ENCODE measurements around the gene RAP2A.

RAP2A gene

GRCh38 chr13:97422118-97423054, 11.6 kb upstream of the RAP2A start:
- peak; percentile 25 for DNase-seq

GRCh38 chr13:97423300-97424045, 10.5 kb upstream of the RAP2A start:
- DNase-seq, result no peak

- DNase-seq, result no peak
Observed at GRCh38 chr13:97425590-97425989, 8.4 kb upstream of the RAP2A start.

- DNase-seq, result no peak
Observed at GRCh38 chr13:97426695-97427094, 7.3 kb upstream of the RAP2A start.

- DNase-seq, result peak; percentile 61
Observed at GRCh38 chr13:97429681-97430081, 4.3 kb upstream of the RAP2A start.

GRCh38 chr13:97430296-97430695, 3.7 kb upstream of the RAP2A start:
- no peak for DNase-seq

GRCh38 chr13:97431171-97431764, 2.7 kb upstream of the RAP2A start:
- no peak for DNase-seq

- no peak for DNase-seq
Observed at GRCh38 chr13:97432232-97432916, 1.6 kb upstream of the RAP2A start.

- DNase-seq, result peak; percentile 100
Observed at GRCh38 chr13:97432917-97433726, 847 bp upstream of the RAP2A start.

GRCh38 chr13:97434397-97435201, 630 bp downstream of the RAP2A start:
- DNase-seq, result peak; percentile 19

- no peak for DNase-seq
Observed at GRCh38 chr13:97435323-97435722, 1.4 kb downstream of the RAP2A start.

- no peak for DNase-seq
Observed at GRCh38 chr13:97435794-97436193, 1.8 kb downstream of the RAP2A start.

GRCh38 chr13:97436845-97437244, 2.9 kb downstream of the RAP2A start:
- DNase-seq, result no peak

- DNase-seq, result no peak
Observed at GRCh38 chr13:97437729-97438128, 3.8 kb downstream of the RAP2A start.

- DNase-seq, result peak; percentile 17
Observed at GRCh38 chr13:97438856-97439595, 5.1 kb downstream of the RAP2A start.

- no peak for DNase-seq
Observed at GRCh38 chr13:97440598-97441170, 6.7 kb downstream of the RAP2A start.

GRCh38 chr13:97441368-97441767, 7.4 kb downstream of the RAP2A start:
- no peak for DNase-seq

GRCh38 chr13:97445522-97446187, 11.7 kb downstream of the RAP2A start:
- DNase-seq, result no peak

- no peak for DNase-seq
Observed at GRCh38 chr13:97446448-97446847, 12.5 kb downstream of the RAP2A start.
